HL-60 (cell line): ENCODE measurements around the gene FEV.

ENCODE experiments used
- CTCF ChIP-seq: IDR thresholded peaks from one replicate; pipeline ENCODE4 v1.5.1; 2011; ENCODE audit warnings: low read length, control low read depth, inconsistent platforms; ENCODE audit not compliant: insufficient read depth
- POLR2AphosphoS5 ChIP-seq: IDR thresholded peaks from 2 replicates; pipeline ENCODE4 v1.6.1; 2012; ENCODE audit warnings: low read depth
- REST ChIP-seq: IDR thresholded peaks from 2 replicates; pipeline ENCODE4 v1.6.1; 2012; ENCODE audit warnings: low read depth; ENCODE audit not compliant: insufficient replicate concordance

GRCh38 chr2:218946621-218947020, 38.4 kb downstream of the FEV start:
- TF ChIP-seq CTCF: no peak
- TF ChIP-seq POLR2AphosphoS5: no peak
- no peak for TF ChIP-seq REST
